A549 (cell line): ENCODE results near the gene PTTG2. TPM values are rescaled to one million over a fixed set of nuclear protein-coding genes. Genes with fewer than 3 reads are reported as not detected.

ENCODE experiments used
- ATAC-seq, 2 experiments: fragments of 200-7000 bp in 1 of 2; fragments of >200 bp in 1 of 2; cut with Nextera tagmentation in 1 of 2; cut with Tn5 transposase in 1 of 2; 3 replicates each; pipeline versions ENCODE4 v1.8.0 to v1.9.1; 2018 to 2020; ENCODE audit warnings: mild to moderate bottlenecking in 1 of 2, moderate library complexity in 1 of 2
- CTCF ChIA-PET: fragments of 300-600 bp; sonication (Branson Sonifier 250); formaldehyde crosslinking; extraction: SDS; loops from one replicate; lab custom pipeline; 2021; ENCODE audit warnings: antibody characterized with exemption, inconsistent platforms; lab: Yijun Ruan, JAX
- POLR2A ChIA-PET: fragments of 350-600 bp; formaldehyde crosslinking; extraction: SDS; loops from one replicate; lab custom pipeline; 2021; ENCODE audit warnings: antibody characterized with exemption, inconsistent platforms; lab: Yijun Ruan, JAX
- DNase-seq, 2 experiments: peaks; one replicate each; pipeline versions ENCODE4 v3.0.0 to v3.0.0-alpha.2; 2011 to 2016; ENCODE audit warnings: low read depth in 1 of 2, low spot score in 1 of 2
- FAIRE-seq: peaks from 2 replicates; lab custom pipeline; 2011; peaks lifted over from hg19 to GRCh38; lab: Jason Lieb, UNC
- H3K27ac ChIP-seq, 2 experiments: fragments of >200 bp; sonication (Bioruptor Twin); formaldehyde crosslinking; 3 replicates each; pipeline ENCODE4 v1.5.1; 2016 to 2017
- H3K4me1 ChIP-seq: fragments of >200 bp; sonication (Bioruptor Twin); formaldehyde crosslinking; 3 replicates; pipeline ENCODE4 v1.6.1; 2016
- H3K4me2 ChIP-seq: fragments of >200 bp; sonication (Bioruptor Twin); formaldehyde crosslinking; 3 replicates; pipeline ENCODE4 v1.6.1; 2016
- H3K4me3 ChIP-seq: fragments of >200 bp; sonication (Bioruptor Twin); formaldehyde crosslinking; 3 replicates; pipeline ENCODE4 v1.5.1; 2016
- H3K9me3 ChIP-seq: fragments of >200 bp; sonication (Bioruptor Twin); formaldehyde crosslinking; 3 replicates; pipeline ENCODE4 v1.6.1; 2016
- CBX2 ChIP-seq: fragments of 200-600 bp; sonication (generic); IDR thresholded peaks from 2 replicates; pipeline ENCODE4 v1.6.1; 2016; ENCODE audit warnings: low read depth, mild to moderate bottlenecking, borderline replicate concordance
- EHMT2 ChIP-seq: fragments of 200-600 bp; sonication (generic); IDR thresholded peaks from 2 replicates; pipeline ENCODE4 v1.6.1; 2016; ENCODE audit warnings: antibody characterized with exemption, low read depth, mild to moderate bottlenecking, moderate library complexity
- EP300 ChIP-seq, 2 experiments: fragments of >200 bp; sonication (Bioruptor Twin); formaldehyde crosslinking; IDR thresholded peaks; 2 replicates in 1 of 2; 3 replicates in 1 of 2; pipeline ENCODE4 v1.6.1; 2016 to 2017
- FOSL2 ChIP-seq, 2 experiments: fragments of 450-650 bp in 1 of 2; fragments of >200 bp in 1 of 2; sonication (Bioruptor Twin) in 1 of 2; formaldehyde crosslinking; IDR thresholded peaks; 2 replicates each; pipeline versions ENCODE4 v1.5.0 to v1.6.1; 2016 to 2020; ENCODE audit warnings: mild to moderate bottlenecking in 1 of 2, moderate library complexity in 1 of 2
- HOXA7 ChIP-seq: fragments of 250-450 bp; sonication (Bioruptor Pico); IDR thresholded peaks from 2 replicates; pipeline ENCODE4 v1.5.0; 2020; ENCODE audit warnings: mild to moderate bottlenecking, moderate library complexity
- HOXB5 ChIP-seq: fragments of 250-450 bp; sonication (Bioruptor Pico); IDR thresholded peaks from 2 replicates; pipeline ENCODE4 v1.5.0; 2020; ENCODE audit warnings: mild to moderate bottlenecking, moderate library complexity
- JUNB ChIP-seq: fragments of >200 bp; sonication (Bioruptor Twin); formaldehyde crosslinking; IDR thresholded peaks from 2 replicates; pipeline ENCODE4 v1.6.1; 2016
- MAFK ChIP-seq: fragments of 450-650 bp; IDR thresholded peaks from 2 replicates; pipeline ENCODE4 v1.6.1; 2014; ENCODE audit not compliant: partially characterized antibody
- MAX ChIP-seq: IDR thresholded peaks from 2 replicates; pipeline ENCODE4 v1.6.1; 2012
- MAZ ChIP-seq: fragments of 150-350 bp; IDR thresholded peaks from 2 replicates; pipeline ENCODE4 v1.6.1; 2014; ENCODE audit warnings: antibody characterized with exemption, low read depth, low read length, borderline replicate concordance
- RAD21 ChIP-seq, 2 experiments: fragments of >200 bp in 1 of 2; sonication (Bioruptor Twin) in 1 of 2; formaldehyde crosslinking in 1 of 2; IDR thresholded peaks in 1 of 2; conservative IDR thresholded peaks in 1 of 2; 2 replicates in 1 of 2; 3 replicates in 1 of 2; pipeline ENCODE4 v1.6.1; 2012 to 2018; ENCODE audit warnings: inconsistent platforms in 1 of 2
- RARB ChIP-seq: fragments of 250-450 bp; sonication (Bioruptor Pico); IDR thresholded peaks from 2 replicates; pipeline ENCODE4 v1.8.0; 2021; ENCODE audit warnings: mild to moderate bottlenecking, moderate library complexity
- RCOR1 ChIP-seq: fragments of 150-350 bp; IDR thresholded peaks from 2 replicates; pipeline ENCODE4 v1.6.1; 2014; ENCODE audit warnings: antibody characterized with exemption, low read length, low read depth
- RFX5 ChIP-seq: fragments of 450-650 bp; IDR thresholded peaks from 2 replicates; pipeline ENCODE4 v1.7.1; 2014; ENCODE audit warnings: antibody characterized with exemption, mild to moderate bottlenecking, moderate library complexity
- TFCP2L1 ChIP-seq: fragments of 250-450 bp; sonication (Bioruptor Pico); IDR thresholded peaks from 2 replicates; pipeline ENCODE4 v1.5.0; 2021; ENCODE audit warnings: mild to moderate bottlenecking
- ZNF302 ChIP-seq: fragments of 250-450 bp; sonication (Bioruptor Pico); IDR thresholded peaks from 2 replicates; pipeline ENCODE4 v1.9.0; 2021; ENCODE audit warnings: inconsistent platforms, mild to moderate bottlenecking, moderate library complexity
- ZSCAN20 ChIP-seq: fragments of 250-450 bp; sonication (Bioruptor Pico); IDR thresholded peaks from 2 replicates; pipeline ENCODE4 v1.8.0; 2022; ENCODE audit warnings: mild to moderate bottlenecking, moderate library complexity
- WGBS: methylation state at CpG from one replicate; pipeline ENCODE4 v1.1.6; 2017; ENCODE audit errors: missing lambda C conversion rate; 5-methylcytosine and 5-hydroxymethylcytosine counted together
- polyA plus RNA-seq, 4 experiments: library from polyadenylated mRNA; depleted of rRNA in 3 of 4; stranded (reverse); fragments of >200 nt; fragmentation: RNase III in 1 of 4; extraction: RNeasy Plus Mini Kit Qiagen cat#74134 plus additional on column Dnase treatment in 1 of 4; gene quantifications; 2 replicates in 3 of 4; 3 replicates in 1 of 4; pipeline ENCODE4 v1.2.3, GENCODE V29; 2011 to 2017
- TF ChIP-seq, protein P1 (sequence below): fragments of 250-450 bp; sonication (Bioruptor Pico); IDR thresholded peaks from 2 replicates; pipeline ENCODE4 v1.5.0; 2021; ENCODE audit warnings: mild to moderate bottlenecking, moderate library complexity, borderline replicate concordance
- TF ChIP-seq, protein P2 (sequence below): fragments of >200 bp; sonication (Bioruptor Twin); formaldehyde crosslinking; IDR thresholded peaks from 3 replicates; pipeline ENCODE4 v1.6.1; 2016
- TF ChIP-seq, protein P3 (sequence below): fragments of >200 bp; sonication (Bioruptor Twin); formaldehyde crosslinking; IDR thresholded peaks from 2 replicates; pipeline ENCODE4 v1.6.1; 2016
- TF ChIP-seq, protein P4 (sequence below): fragments of 450-650 bp; IDR thresholded peaks from 2 replicates; pipeline ENCODE4 v1.6.1; 2014; ENCODE audit warnings: antibody characterized with exemption

The PTTG2 gene
- polyA plus RNA-seq, 2 of the 4 experiments (the other 2 are of a cell fraction), result not detected

GRCh38 chr4:38007645-38008044, 47.4 kb downstream of the PTTG2 start:
- H3K4me2 ChIP-seq, result no peak overlapping the region
- WGBS, result 70% methylated on average over 4 of the region's 5 CpGs
- TF ChIP-seq, protein P1, sequence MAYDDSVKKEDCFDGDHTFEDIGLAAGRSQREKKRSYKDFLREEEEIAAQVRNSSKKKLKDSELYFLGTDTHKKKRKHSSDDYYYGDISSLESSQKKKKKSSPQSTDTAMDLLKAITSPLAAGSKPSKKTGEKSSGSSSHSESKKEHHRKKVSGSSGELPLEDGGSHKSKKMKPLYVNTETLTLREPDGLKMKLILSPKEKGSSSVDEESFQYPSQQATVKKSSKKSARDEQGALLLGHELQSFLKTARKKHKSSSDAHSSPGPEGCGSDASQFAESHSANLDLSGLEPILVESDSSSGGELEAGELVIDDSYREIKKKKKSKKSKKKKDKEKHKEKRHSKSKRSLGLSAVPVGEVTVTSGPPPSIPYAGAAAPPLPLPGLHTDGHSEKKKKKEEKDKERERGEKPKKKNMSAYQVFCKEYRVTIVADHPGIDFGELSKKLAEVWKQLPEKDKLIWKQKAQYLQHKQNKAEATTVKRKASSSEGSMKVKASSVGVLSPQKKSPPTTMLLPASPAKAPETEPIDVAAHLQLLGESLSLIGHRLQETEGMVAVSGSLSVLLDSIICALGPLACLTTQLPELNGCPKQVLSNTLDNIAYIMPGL, result no peak
- TF ChIP-seq ZNF302 (no peak), RAD21 (conservative IDR thresholded peaks at IDR 0.05 in 1 of 2, IDR thresholded peaks at IDR 0.05 in 1 of 2) (no peak), TFCP2L1 (CRISPR knock-in tag) (no peak), FOSL2 (IDR thresholded peaks at IDR 0.05) (no peak), FOSL2 (CRISPR knock-in tag; IDR thresholded peaks at IDR 0.05) (no peak), RCOR1 (no peak), MAZ (no peak), EP300 (IDR thresholded peaks at IDR 0.05) (no peak), MAX (no peak)
- TF ChIP-seq, protein P2, sequence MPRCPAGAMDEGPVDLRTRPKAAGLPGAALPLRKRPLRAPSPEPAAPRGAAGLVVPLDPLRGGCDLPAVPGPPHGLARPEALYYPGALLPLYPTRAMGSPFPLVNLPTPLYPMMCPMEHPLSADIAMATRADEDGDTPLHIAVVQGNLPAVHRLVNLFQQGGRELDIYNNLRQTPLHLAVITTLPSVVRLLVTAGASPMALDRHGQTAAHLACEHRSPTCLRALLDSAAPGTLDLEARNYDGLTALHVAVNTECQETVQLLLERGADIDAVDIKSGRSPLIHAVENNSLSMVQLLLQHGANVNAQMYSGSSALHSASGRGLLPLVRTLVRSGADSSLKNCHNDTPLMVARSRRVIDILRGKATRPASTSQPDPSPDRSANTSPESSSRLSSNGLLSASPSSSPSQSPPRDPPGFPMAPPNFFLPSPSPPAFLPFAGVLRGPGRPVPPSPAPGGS, result no peak
- ATAC-seq, result no peak
- H3K9me3 ChIP-seq, result no peaks in the 10 kb centered on the region
- no peaks in the 10 kb centered on the region for H3K4me1 ChIP-seq
- DNase-seq, result no peak
- FAIRE-seq, result no peak
- ChIA-PET POLR2A (no interaction called here), CTCF (no interaction called here)
- no peak overlapping the region for H3K4me3 ChIP-seq
- H3K27ac ChIP-seq, result no peak overlapping the region

DNA sequence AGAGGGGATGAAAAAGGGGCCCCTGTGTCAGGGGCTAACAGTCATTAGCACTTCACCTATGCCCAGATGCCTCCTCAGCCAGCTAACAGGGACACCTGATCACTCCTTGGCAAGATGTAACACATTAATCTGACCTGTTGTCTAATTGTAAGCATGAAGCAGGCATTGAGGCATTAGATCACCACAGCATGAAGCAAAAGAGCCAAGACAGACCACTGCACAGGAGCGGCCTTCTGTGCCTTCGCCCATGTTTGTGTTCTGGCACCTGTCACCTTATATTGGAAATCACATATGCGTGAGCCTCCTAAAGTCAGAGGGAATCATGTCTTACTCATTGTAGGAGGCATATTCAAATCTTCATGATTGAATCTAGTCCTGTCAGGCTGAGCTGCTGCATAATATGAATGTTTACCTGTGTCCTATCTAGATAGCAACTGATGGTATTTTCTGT, 48.4 kb downstream of the PTTG2 start:
- no peaks in the 10 kb centered on the region; the same call in 2 of the 3 replicates for H3K4me1 ChIP-seq
- H3K4me3 ChIP-seq, result no peak overlapping the region
- no peak overlapping the region for H3K4me2 ChIP-seq
- no peaks in the 10 kb centered on the region for H3K9me3 ChIP-seq
- WGBS, result 100% methylated on average over 3 of the region's 3 CpGs
- no peak overlapping the region for H3K27ac ChIP-seq
- ATAC-seq (no peak), DNase-seq (no peak), FAIRE-seq (no peak)
- POLR2A ChIA-PET, result no interaction called here
- CTCF ChIA-PET, result no interaction called here
- TF ChIP-seq RFX5, result no peak
- TF ChIP-seq HOXA7 (CRISPR knock-in tag), result no peak
- TF ChIP-seq EHMT2, result no peak
- TF ChIP-seq HOXB5, result no peak
- no peak for TF ChIP-seq CBX2
- no peak for TF ChIP-seq JUNB
- TF ChIP-seq, protein P3, sequence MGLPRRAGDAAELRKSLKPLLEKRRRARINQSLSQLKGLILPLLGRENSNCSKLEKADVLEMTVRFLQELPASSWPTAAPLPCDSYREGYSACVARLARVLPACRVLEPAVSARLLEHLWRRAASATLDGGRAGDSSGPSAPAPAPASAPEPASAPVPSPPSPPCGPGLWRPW, result no peak
- TF ChIP-seq, protein P4, sequence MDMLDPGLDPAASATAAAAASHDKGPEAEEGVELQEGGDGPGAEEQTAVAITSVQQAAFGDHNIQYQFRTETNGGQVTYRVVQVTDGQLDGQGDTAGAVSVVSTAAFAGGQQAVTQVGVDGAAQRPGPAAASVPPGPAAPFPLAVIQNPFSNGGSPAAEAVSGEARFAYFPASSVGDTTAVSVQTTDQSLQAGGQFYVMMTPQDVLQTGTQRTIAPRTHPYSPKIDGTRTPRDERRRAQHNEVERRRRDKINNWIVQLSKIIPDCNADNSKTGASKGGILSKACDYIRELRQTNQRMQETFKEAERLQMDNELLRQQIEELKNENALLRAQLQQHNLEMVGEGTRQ, result no peak
- TF ChIP-seq, all 56 proteins: peak for 0

DNA sequence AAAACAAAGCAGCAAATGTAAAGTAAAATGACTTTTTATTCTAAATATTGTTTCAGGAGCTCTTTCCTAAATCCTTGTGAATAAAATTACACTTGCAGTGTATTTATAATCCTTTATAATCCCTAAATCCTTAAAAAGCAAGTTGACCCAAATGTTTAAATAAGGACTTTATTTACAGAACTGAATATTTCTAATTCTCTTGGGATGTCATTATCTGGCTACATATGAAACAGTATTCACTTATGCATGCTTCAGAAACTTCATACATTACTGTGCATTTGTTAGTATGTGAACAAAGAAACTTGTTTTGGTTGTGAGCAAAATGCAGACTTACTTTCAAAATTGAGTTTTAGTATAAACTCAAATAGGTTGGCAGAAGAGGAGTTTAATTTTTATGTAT, 49.2 kb downstream of the PTTG2 start:
- Histone ChIP-seq H3K4me2 (no peak overlapping the region), H3K27ac (no peak overlapping the region), H3K9me3 (no peaks in the 10 kb centered on the region), H3K4me1 (no peaks in the 10 kb centered on the region; the same call in 2 of the 3 replicates), H3K4me3 (no peak overlapping the region)
- FAIRE-seq (no peak), DNase-seq (no peak), ATAC-seq (no peak)
- ChIA-PET POLR2A (no interaction called here), CTCF (no interaction called here)
- TF ChIP-seq RARB (CRISPR knock-in tag) (no peak), RFX5 (no peak), MAFK (no peak), ZSCAN20 (no peak), TFCP2L1 (CRISPR knock-in tag) (no peak)
- TF ChIP-seq, protein P2, result no peak
